K562 (cell line): ENCODE data around the gene TENM4. TPM values are rescaled to one million over a fixed set of nuclear protein-coding genes. Genes with fewer than 3 reads are reported as not detected.

ENCODE experiments used
- ATAC-seq: fragments of 200-7000 bp; cut with Tn5 transposase; 3 replicates; pipeline ENCODE4 v1.9.1; 2020; ENCODE audit warnings: moderate library complexity
- BruUV-seq: library from RNA; stranded (reverse); fragments of 400-500 nt; replicated peaks from 2 replicates; lab custom pipeline; 2021; lab: Mats Ljungman, UMichigan
- CTCF ChIA-PET: fragments of 300-600 bp; formaldehyde crosslinking; extraction: SDS; loops from one replicate; lab custom pipeline; 2021; ENCODE audit warnings: low intra/inter-chr PET ratio; lab: Yijun Ruan, JAX
- POLR2A ChIA-PET: fragments of 300-600, 350-650 bp; sonication (Branson Sonifier 250); formaldehyde crosslinking; extraction: SDS; loops from one replicate; lab custom pipeline; 2021; ENCODE audit warnings: antibody characterized with exemption, inconsistent platforms; lab: Yijun Ruan, JAX
- DNase-seq, 4 experiments: peaks; one replicate each; pipeline versions ENCODE4 v3.0.0 to v3.0.0-alpha.2; 2011 to 2018; ENCODE audit warnings: low spot score in 3 of 4, mixed read lengths in 3 of 4; ENCODE audit errors: extremely low read depth in 1 of 4
- FAIRE-seq: peaks from 2 replicates; lab custom pipeline; 2011; peaks lifted over from hg19 to GRCh38; lab: Jason Lieb, UNC
- H2AFZ ChIP-seq: 2 replicates; pipeline ENCODE4 v1.6.0; 2011; ENCODE audit warnings: low read depth, low read length, control low read depth, inconsistent platforms
- H3K27ac ChIP-seq: fragments of 200-600 bp; 3 replicates; pipeline ENCODE4 v1.8.0; 2011; ENCODE audit warnings: low read depth, mild to moderate bottlenecking, control low read depth, inconsistent platforms, low read length, moderate library complexity, mixed read lengths; ENCODE audit errors: extremely low read depth
- H3K27me3 ChIP-seq, 2 experiments: fragments of 300-600 bp in 1 of 2; 2 replicates in 1 of 2; 3 replicates in 1 of 2; pipeline versions ENCODE4 v1.6.0 to v1.8.0; 2011; ENCODE audit warnings: inconsistent platforms in 2 of 2, low read length in 2 of 2, mild to moderate bottlenecking in 1 of 2, mixed read lengths in 1 of 2, moderate library complexity in 1 of 2; ENCODE audit not compliant: control insufficient read depth in 2 of 2, insufficient read depth in 2 of 2
- H3K36me3 ChIP-seq: fragments of 300-600 bp; 3 replicates; pipeline ENCODE4 v1.8.0; 2011; ENCODE audit warnings: mild to moderate bottlenecking, low read length, inconsistent platforms; ENCODE audit not compliant: control insufficient read depth, insufficient read depth
- H3K4me1 ChIP-seq, 2 experiments: fragments of 200-600 bp in 1 of 2; replicated peaks in 1 of 2; 2 replicates in 1 of 2; 3 replicates in 1 of 2; pipeline versions ENCODE4 v1.5.1 to v1.8.0; 2011; ENCODE audit warnings: inconsistent platforms in 2 of 2, low read length in 2 of 2, mild to moderate bottlenecking in 1 of 2, mixed read lengths in 1 of 2, moderate library complexity in 1 of 2; ENCODE audit not compliant: control insufficient read depth in 2 of 2, insufficient read depth in 2 of 2
- H3K4me2 ChIP-seq: 2 replicates; pipeline ENCODE4 v1.6.1; 2011; ENCODE audit warnings: low read length, control low read depth, inconsistent platforms, mixed read lengths; ENCODE audit not compliant: insufficient read depth
- H3K4me3 ChIP-seq: fragments of 200-600 bp; sonication (generic), shearing (Covaris generic); 2 replicates; pipeline ENCODE4 v1.5.1; 2016; ENCODE audit warnings: control low read depth, inconsistent platforms
- H3K79me2 ChIP-seq: fragments of 200-600 bp; 3 replicates; pipeline ENCODE4 v1.8.0; 2011; ENCODE audit warnings: low read length, inconsistent platforms; ENCODE audit not compliant: control insufficient read depth, insufficient read depth
- H3K9ac ChIP-seq, 2 experiments: 2 replicates each; pipeline versions ENCODE4 v1.6.0 to v1.6.1; 2011; ENCODE audit warnings: low read depth in 2 of 2, low read length in 2 of 2, control low read depth in 1 of 2, inconsistent platforms in 1 of 2, mild to moderate bottlenecking in 1 of 2, mixed read lengths in 1 of 2; ENCODE audit not compliant: insufficient read depth in 1 of 2
- H3K9me1 ChIP-seq: one replicate; pipeline ENCODE4 v1.6.0; 2011; ENCODE audit warnings: inconsistent platforms, mild to moderate bottlenecking, low read length, moderate library complexity; ENCODE audit not compliant: control insufficient read depth, insufficient read depth
- H3K9me3 ChIP-seq: replicated peaks from 2 replicates; pipeline ENCODE4 v1.5.1; 2011; ENCODE audit warnings: low read depth, low read length, inconsistent platforms; ENCODE audit not compliant: control insufficient read depth, insufficient read depth
- H4K20me1 ChIP-seq: replicated peaks from 2 replicates; pipeline ENCODE4 v1.6.1; 2011; ENCODE audit warnings: low read length, inconsistent platforms, mixed read lengths; ENCODE audit not compliant: control insufficient read depth, insufficient read depth
- CEBPZ ChIP-seq: fragments of 150-350 bp; IDR thresholded peaks from 2 replicates; pipeline ENCODE4 v1.6.1; 2014; ENCODE audit warnings: low read depth, mild to moderate bottlenecking, low read length, borderline replicate concordance
- GTF2E2 ChIP-seq: fragments of 200-800 bp; sonication (Bioruptor generic); IDR thresholded peaks from 2 replicates; pipeline ENCODE4 v1.6.1; 2016; ENCODE audit warnings: missing genetic modification characterization, missing compliant biosample characterization
- ILK ChIP-seq: fragments of 450-650 bp; IDR thresholded peaks from 2 replicates; pipeline ENCODE4 v1.6.1; 2016; ENCODE audit warnings: missing genetic modification characterization, low read depth, mild to moderate bottlenecking, missing compliant biosample characterization, moderate library complexity, borderline replicate concordance
- TCF3 ChIP-seq: sonication (generic); formaldehyde crosslinking; IDR thresholded peaks from 2 replicates; pipeline ENCODE4 v1.4.0; 2020; ENCODE audit warnings: mild to moderate bottlenecking, missing genetic modification reagents
- ZBTB7A ChIP-seq: IDR thresholded peaks from 2 replicates; pipeline ENCODE4 v1.6.1; 2011; ENCODE audit warnings: low read depth, mild to moderate bottlenecking, low read length, moderate library complexity, borderline replicate concordance; ENCODE audit not compliant: control insufficient read depth
- WGBS: fragments of 100-300 bp; shearing (Covaris generic); methylation state at CpG from one replicate; pipeline ENCODE4 v1.1.6; 2016; ENCODE audit warnings: low coverage, mixed read lengths; ENCODE audit not compliant: insufficient coverage; ENCODE audit errors: missing lambda C conversion rate; 5-methylcytosine and 5-hydroxymethylcytosine counted together
- in situ Hi-C: fragments of 300-500 bp; cut with MboI; formaldehyde crosslinking; loops from 4 replicates; pipeline ENCODE4 v1.15.0; 2018; ENCODE audit warnings: inconsistent platforms, mixed read lengths
- intact Hi-C: fragments of 100-400 bp; cut with micrococcal nuclease; formaldehyde crosslinking; loops from 2 replicates; pipeline ENCODE4 v1.14.2; 2022
- polyA plus RNA-seq, 8 experiments: library from polyadenylated mRNA; depleted of rRNA in 4 of 8; stranded (reverse) in 5 of 8; unstranded in 3 of 8; fragments of >200 nt; fragmentation: Nextera tagmentation in 2 of 8; fragmentation: Illumina TruSeq in 1 of 8; extraction: Ambion mirVana in 2 of 8; extraction: Trizol in 1 of 8; gene quantifications; 2 replicates each; pipeline versions ENCODE4 v1.2.1 to v1.2.3, GENCODE V29; 2011 to 2014; ENCODE audit warnings: inconsistent platforms in 1 of 8, missing spikeins in 1 of 8
- total RNA-seq, 7 experiments: library from RNA; depleted of rRNA in 6 of 7; stranded (reverse); fragments of >200 nt in 6 of 7; fragmentation: Illumina TruSeq in 2 of 7; extraction: Trizol in 2 of 7; gene quantifications; 2 replicates each; pipeline versions ENCODE4 v1.2.1 to v1.2.3, GENCODE V29; 2011 to 2021; ENCODE audit warnings: low replicate concordance in 1 of 7

The TENM4 gene
- total and polyA plus RNA-seq, 9 of the 15 experiments (the other 6 are each of a cell fraction or from before 2014, with no cell fraction given): 0.16 TPM; not detected in 8

- CTCF ChIA-PET: no interaction called here
- BruUV-seq: no TSS peak
- FAIRE-seq (no peak), ATAC-seq (no peak), DNase-seq (no peak)
- Histone ChIP-seq H3K9me1 (no peaks in the 10 kb centered on the region), H3K79me2 (no peaks in the 10 kb centered on the region), H3K4me1 (no peaks in the 10 kb centered on the region), H4K20me1 (no peaks in the 10 kb centered on the region), H3K9me3 (no peaks in the 10 kb centered on the region), H3K27ac (no peak overlapping the region), H3K27me3 (no peaks in the 10 kb centered on the region; a peak in 1 of 5 replicates), H3K36me3 (no peaks in the 10 kb centered on the region), H3K4me3 (no peak overlapping the region), H3K4me2 (no peak overlapping the region), H2AFZ (no peak overlapping the region), H3K9ac (no peak overlapping the region)
- intact Hi-C loops: no loop called here
- POLR2A ChIA-PET: interaction anchor here (0.5 kb wide), 1 partner anchor 260 kb away, joined by 3 read pairs; no protein-coding TSS in a partner anchor
- no peak for TF ChIP-seq CEBPZ
- TF ChIP-seq GTF2E2 (tag): no peak
- TF ChIP-seq TCF3: no peak
- TF ChIP-seq ZBTB7A: no peak
- no peak for TF ChIP-seq ILK
- in situ Hi-C loops: no loop called here
- WGBS: 0% methylated on average over 1 of the region's 1 CpG
Measured at GRCh38 chr11:79040348-79040747, 400.5 kb downstream of the TENM4 start.
